ENCODE measurements around the gene HIVEP3.

DNA sequence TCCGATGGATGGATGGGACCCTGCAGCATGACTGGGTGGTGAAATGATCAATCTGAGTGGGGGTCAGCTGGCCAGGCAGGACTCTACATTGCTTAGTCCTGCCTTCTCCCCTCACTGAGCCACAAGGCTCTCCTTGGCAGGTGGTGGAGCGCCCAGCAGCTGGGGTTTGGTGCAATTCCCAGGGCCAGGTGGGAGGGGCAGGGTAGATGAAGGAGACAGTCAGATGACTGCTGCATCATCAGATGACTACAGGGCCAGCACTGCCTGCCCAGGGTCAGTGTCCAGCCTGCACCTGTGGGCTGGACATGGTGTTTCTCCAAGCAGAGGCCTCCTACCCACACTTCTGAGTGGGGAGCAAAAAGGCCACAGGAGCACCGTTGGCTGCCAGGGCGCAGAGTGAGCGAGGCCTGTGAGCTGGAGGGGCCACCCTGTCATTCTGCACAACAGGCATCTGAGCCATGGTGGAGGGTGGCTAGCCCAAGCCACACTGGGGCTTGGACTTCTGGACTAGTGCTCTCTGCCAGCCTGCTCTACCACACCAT lies 330.3 kb downstream of the HIVEP3 start:
- no peak for TF ChIP-seq RAD21 (IDR thresholded peaks at IDR 0.05; ENCODE audit: low read depth)
- TF ChIP-seq, protein P1, sequence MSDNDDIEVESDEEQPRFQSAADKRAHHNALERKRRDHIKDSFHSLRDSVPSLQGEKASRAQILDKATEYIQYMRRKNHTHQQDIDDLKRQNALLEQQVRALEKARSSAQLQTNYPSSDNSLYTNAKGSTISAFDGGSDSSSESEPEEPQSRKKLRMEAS (IDR thresholded peaks at IDR 0.05): no peak
- no peak for TF ChIP-seq YY1 (IDR thresholded peaks at IDR 0.05; ENCODE audit: low read depth)
- no peak for TF ChIP-seq FOXM1 (IDR thresholded peaks at IDR 0.05; ENCODE audit: borderline replicate concordance, low read depth)
- TF ChIP-seq CREB1 (IDR thresholded peaks at IDR 0.05; ENCODE audit: low read depth): no peak
- TF ChIP-seq, protein P2, sequence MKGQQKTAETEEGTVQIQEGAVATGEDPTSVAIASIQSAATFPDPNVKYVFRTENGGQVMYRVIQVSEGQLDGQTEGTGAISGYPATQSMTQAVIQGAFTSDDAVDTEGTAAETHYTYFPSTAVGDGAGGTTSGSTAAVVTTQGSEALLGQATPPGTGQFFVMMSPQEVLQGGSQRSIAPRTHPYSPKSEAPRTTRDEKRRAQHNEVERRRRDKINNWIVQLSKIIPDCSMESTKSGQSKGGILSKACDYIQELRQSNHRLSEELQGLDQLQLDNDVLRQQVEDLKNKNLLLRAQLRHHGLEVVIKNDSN (IDR thresholded peaks at IDR 0.05): no peak
- no peak for TF ChIP-seq ZBTB7A (IDR thresholded peaks at IDR 0.05; ENCODE audit: low read depth)
- TF ChIP-seq CEBPB (IDR thresholded peaks at IDR 0.05): no peak
- TF ChIP-seq TAF1 (IDR thresholded peaks at IDR 0.05; ENCODE audit: low read depth): no peak
- TF ChIP-seq, protein P3, sequence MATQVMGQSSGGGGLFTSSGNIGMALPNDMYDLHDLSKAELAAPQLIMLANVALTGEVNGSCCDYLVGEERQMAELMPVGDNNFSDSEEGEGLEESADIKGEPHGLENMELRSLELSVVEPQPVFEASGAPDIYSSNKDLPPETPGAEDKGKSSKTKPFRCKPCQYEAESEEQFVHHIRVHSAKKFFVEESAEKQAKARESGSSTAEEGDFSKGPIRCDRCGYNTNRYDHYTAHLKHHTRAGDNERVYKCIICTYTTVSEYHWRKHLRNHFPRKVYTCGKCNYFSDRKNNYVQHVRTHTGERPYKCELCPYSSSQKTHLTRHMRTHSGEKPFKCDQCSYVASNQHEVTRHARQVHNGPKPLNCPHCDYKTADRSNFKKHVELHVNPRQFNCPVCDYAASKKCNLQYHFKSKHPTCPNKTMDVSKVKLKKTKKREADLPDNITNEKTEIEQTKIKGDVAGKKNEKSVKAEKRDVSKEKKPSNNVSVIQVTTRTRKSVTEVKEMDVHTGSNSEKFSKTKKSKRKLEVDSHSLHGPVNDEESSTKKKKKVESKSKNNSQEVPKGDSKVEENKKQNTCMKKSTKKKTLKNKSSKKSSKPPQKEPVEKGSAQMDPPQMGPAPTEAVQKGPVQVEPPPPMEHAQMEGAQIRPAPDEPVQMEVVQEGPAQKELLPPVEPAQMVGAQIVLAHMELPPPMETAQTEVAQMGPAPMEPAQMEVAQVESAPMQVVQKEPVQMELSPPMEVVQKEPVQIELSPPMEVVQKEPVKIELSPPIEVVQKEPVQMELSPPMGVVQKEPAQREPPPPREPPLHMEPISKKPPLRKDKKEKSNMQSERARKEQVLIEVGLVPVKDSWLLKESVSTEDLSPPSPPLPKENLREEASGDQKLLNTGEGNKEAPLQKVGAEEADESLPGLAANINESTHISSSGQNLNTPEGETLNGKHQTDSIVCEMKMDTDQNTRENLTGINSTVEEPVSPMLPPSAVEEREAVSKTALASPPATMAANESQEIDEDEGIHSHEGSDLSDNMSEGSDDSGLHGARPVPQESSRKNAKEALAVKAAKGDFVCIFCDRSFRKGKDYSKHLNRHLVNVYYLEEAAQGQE (IDR thresholded peaks at IDR 0.05; ENCODE audit: low read depth): no peak
- no peak for TF ChIP-seq EP300 (IDR thresholded peaks at IDR 0.05; ENCODE audit: borderline replicate concordance)
